GM19043 (cell line): ENCODE results near the gene PMM2.
"Not testable (repeated sequence)": the region's sequence is repeated elsewhere in the genome, so short reads cannot be mapped to it uniquely, and the experiment has no call there.

ENCODE experiments used
- ATAC-seq: cut with Tn5 transposase; IDR thresholded peaks from one replicate; pipeline ENCODE4 v1.9.1; 2021; ENCODE audit warnings: low read depth; ENCODE audit not compliant: unreplicated experiment

Gene PMM2

DNA sequence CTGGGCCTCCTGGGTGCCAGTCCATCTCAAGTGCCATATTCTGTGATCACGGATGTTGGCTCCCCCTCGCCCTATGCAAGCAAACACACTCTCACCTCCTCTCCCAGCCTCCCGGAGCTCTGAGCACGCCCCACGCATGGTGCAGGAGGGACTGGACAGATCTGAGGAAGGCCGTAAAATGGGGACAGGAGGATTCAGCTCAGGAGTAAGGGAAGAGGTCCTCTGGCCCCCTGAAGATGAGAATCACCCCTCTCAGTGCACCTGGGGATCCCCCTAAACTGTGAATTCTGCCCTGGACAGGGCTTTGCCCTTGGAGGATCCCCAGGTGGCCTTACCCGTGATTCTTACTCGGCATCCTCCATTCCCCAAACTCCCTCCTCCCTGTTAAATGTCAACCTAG, 15.8 kb upstream of the PMM2 start:
- ATAC-seq = no peak

DNA sequence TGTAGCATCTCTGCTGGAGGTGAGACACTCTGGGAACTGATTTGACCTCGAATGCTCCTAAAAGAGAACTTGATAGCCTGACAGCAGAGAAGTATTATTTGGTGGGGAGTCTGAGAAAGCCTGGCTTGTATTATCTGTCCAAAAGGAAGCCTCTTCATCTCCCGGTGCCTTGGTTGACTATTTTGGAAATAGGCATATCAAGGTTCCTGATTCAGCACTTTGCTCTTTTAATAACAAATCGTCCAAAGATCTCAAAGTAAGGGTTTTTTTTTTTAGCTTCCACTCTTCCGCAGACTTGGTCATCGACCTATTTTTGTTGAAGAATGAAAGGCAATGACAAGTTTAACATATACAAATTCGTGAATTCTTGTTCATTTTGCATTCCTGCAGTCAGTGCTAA, 15.0 kb upstream of the PMM2 start:
- no peak for ATAC-seq

DNA sequence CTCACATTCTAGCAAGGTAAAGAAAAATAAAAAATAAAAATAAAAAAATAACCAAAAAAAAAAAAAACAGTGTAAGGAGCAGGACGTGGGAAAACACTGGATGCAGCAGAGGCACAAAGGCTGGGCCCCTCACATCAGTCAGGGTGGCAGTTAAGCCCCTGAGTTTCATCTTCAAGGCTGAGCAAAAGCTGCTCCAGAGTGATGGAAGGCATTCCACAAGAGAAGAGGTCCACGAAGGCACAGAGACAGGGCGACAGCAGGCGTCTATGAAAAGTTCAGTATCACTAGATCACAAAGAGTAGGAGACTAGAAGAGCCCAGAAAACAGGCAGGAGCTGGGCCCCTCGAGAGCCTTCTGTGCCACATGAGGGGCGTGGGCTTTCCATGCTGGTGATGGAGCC, 12.2 kb upstream of the PMM2 start:
- ATAC-seq = no peak

DNA sequence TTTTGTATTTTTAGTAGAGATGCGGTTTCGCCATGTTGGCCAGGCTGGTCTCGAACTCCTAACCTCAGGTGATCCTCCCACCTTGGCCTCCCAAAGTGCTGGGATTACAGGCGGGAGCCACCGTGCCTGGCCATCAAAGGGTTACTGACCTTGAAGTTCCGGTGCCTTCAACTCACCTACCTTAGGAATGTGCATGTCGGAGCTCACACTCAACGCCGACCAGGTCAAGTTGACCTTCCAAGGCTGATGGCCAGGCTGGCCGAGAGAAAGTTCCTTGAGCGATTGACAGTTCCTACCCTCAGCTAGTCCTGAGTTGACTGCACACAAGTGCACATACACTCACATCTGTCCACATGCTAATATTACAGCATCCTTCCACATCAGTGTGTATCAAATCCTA, 11.3 kb upstream of the PMM2 start:
- not testable (repeated sequence) for ATAC-seq

DNA sequence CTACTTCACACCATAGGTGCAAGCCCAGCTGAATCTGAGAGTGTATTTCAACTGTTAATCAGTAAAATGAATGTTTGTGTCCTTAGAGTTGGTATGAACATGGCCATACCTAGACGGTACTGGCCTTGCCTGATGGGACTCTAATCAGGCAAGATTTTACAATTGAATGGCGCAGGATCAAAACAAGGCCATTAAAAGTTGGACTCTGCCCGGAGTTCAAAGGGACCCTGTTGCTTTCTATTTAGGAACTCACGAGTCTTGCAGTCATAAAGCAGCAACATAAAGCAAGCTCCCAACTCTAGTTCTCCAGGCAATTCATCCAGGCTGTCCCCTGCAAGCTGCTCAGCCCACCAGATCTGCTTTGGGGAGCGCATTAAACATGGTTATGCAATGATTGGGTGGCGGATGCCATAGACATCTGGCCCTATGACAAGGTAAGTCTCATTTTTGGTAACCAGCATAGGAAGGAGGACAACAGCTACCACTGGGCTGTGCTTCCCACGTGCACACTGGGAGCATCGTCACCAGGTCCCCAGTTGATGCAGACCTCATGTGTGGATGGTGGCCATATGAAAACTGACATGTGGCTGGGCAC, 9.0 kb upstream of the PMM2 start:
- ATAC-seq = no peak

DNA sequence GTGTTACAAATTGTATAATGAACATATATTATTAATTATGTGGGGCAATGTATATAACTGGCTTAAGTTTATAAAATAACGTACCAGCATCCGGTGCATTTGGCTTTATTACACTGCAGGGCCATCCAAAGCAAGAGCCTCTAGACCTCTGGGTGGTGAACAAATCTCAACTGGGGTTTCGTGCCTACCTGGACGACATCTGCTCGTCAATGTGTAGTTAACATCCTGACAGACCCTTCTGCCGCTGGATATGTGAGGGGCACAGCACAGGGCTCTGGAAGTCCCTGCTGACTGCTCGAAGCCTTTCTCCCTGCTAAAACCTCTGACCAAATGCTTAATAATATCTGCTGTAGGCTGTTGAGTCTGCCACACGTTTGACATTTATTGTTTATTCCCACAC, 2.5 kb upstream of the PMM2 start:
- ATAC-seq = no peak

DNA sequence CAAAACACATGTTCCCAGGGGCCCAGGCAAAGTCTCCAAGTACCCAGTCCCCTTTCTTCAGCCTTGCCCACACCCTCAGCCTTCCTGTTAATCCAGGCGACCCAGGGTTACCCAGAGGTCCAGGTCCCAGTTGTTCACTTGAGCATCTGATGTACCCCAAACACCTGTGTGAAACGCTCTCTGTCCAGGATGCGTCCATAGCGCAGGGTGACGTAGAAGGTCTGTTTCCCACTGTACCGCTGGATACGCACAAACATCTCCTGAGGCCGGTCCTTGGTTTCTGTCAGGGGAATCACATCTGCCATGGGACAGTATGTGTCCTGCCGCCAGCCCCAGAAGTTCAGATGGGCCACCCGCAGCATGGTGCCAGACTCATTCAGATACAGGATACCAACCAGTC, 1.8 kb upstream of the PMM2 start:
- ATAC-seq = no peak

DNA sequence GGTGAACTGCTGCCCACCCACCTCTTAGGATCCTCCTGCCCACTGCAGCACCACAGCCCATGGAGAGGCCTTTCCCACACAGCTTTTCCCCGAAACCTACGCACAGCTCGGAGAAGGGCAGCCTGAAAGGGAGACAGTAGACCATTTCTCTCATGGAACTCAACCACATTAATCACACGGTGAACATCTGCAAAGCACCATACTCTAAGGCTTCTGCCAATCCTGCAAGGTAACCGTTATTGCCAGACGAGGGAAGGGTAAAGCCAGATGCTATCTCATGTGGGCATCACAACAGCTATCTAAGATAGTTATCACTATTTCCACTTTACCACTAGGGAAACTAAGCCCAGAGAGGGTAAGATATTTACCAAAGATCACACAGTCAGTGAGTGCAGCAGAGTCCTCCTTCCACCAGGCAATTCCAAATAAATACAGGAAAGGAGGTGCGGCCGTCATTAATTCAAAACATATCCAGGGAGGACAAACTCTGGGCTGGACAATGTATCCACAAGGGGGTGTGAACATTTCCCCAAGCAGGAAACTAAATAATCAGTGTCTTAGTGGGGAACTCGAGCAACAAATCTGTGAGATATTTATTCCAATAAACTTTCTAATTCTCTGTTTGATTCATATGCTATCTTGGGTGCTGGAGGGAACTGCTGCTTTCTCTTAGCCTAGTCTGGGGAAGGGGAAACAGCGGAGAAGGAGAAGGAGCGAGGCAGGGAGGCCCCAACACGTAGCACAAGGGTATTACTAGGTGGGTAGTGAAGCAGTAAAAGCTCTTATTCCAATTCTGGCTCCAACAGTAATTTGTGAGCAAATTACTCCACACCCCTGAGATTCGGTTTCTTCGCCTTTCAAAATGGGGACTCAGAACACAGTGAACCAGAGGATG, 923 bp upstream of the PMM2 start:
- ATAC-seq = no peak

DNA sequence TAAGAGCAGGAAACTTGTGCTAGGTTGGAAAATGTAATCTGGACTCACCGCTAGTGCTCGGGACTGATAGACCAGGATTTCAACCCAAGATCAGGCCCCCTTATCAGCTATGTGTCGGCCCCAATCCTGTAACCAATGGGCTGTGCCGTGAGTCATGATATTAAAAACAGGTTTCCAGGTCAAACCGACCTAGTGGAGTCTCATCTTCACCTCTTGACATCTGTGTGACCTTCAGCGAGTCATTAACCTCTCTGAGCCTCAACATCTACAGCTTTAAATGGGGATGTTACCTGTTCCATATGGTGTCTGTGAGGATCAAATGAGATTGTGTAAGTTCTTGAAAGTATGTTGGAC, 512 bp downstream of the PMM2 start:
- ATAC-seq = no peak

DNA sequence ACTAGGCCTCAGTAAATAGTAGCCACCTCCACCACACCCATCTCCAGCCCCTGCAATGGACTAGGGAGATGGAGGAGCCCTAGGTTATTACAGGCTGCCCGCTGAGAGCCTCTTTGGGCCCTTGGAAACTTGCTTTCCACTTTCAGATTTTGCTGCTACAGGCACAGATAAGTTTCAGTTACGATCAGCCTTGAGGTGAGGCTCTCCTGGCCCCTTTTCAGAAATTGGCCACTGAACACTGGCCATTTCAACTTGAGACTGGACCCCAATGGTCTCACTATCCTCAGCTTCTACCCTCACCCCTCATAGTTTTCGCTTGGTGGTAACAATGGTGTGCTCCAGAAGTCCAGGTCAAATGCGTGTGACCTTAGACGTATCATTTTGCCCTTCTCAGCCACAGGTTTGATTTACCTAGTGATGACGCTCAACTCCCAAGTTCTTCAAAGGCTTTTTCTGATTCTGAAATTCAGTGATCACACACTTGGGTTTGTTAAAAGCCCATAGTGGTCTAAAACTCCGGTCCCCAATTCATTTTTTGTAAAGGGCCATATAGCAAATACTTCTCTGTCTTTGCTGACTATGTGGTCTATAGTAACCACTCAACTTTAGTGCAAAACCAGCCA, 1.0 kb downstream of the PMM2 start:
- no peak for ATAC-seq

DNA sequence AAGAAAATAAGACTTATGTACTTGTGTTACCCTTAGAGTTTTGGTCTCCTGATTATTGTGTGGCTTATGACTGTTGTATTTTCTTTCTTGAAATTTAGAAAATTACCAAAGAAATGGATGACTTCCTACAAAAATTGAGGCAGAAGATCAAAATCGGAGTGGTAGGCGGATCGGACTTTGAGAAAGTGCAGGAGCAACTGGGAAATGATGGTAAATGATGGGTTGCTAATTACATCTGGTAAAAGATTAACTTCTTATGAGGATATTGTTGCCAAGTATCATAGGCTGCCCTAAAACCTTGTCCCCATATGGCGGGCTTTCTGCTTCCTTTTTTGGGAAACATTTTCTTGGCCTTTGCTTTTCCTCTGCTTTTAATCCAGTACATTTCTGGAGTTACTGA, 4.1 kb downstream of the PMM2 start:
- ATAC-seq = no peak

DNA sequence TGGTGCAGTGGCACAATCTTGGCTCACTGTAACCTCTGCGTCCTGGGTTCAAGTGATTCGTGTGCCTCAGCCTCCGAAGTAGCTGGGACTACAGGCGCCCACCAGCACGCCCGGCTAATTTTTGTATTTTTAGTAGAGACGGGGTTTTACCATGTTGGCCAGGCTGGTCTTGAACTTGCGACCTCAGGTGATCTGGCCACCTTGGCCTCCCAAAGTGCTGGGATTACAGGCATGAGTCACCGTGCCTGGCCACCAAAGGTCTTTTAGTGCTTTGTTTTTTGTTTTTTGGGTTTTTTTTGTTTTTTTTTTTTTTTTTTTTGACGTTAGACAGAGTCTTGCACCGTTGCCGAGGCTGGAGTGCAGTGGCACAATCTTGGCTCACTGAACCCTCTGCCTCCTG, 6.1 kb downstream of the PMM2 start:
- ATAC-seq = not testable (repeated sequence)

DNA sequence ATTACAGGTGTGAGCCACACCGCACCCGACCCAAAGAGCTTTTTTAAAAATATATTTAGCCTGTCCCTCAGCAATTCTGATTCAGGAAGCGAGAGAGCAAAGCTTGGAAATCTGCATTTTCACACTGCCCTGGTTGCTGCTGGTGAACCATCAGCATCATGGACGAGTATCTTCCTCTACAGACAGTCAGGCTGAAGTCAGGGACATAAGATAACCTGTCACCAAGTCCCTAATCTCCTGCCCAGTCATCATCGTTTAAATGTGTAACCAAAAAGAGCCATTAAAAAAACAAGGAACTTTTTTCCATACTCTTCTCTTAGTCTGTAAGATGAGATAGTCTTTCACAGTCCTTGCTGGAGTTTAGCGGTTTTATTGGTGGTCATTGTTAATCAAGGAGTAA, 6.7 kb downstream of the PMM2 start:
- ATAC-seq = no peak

DNA sequence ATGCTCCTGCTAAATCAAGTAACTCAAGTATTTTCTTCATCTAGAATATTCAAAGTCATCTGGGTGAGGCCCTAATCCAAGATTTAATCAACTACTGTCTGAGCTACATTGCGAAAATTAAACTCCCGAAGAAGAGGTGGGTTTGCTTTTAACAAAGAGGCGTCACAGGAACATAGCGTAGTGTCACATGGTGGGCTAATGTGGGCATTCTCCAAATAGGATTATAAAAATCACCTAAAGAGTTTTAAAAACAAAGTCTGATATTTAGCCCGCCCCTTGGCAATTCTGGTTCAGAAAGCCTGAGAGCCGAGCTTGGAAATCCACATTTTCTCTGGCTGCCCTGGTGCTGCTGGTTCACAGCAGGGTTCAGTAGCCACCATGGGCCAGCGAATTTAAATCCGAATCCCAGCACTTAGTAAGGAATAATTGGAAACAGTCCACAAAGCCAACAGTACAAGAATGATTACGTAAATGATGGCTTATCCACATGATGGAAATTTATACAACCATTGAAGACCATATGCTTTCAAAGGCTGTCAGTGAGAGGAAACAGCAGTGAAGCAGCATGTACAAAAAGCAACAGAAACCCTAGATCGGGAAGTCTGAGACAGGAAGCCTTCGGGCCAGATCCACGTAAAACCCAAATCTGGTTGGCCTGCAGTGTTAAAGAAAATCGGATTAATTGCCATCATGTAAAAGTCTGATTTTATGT, 8.8 kb downstream of the PMM2 start:
- no peak for ATAC-seq

DNA sequence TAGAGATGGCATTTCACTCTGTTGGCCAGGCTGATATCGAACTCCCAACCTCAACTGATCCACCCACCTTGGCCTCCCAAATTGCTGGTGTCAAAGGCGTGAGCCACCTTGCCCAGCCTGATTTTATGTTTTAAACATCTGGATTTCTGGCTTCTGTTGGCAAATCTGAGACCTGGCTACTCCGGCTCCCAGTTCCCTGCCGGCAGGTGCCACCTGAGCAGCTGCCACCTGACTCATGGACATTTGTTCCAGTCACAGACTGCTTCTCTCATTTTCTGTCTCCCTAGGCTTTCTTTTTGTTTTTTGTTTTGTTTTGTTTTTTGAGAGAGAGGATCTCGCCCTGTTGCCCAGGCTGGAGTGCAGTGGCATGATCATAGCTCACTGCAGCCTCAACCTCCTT, 9.6 kb downstream of the PMM2 start:
- no peak for ATAC-seq

DNA sequence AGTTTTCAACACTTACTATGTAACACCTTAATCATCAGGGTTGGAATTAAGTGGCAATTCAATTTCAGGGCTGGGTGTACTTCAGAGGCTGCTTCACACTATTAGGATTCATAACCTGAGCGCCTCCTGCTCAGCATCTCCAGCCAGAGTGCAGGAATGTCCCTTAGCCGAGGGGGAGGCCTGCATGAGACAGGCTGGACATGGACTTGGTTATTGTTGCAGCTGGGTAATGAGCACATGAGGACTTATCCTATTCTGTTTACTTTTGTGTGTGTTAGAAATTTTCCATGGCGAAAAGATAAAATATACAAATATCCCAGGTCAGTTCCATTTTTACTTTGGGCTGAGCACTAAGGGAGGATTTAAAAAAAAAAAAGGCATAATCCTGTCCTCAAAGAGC, 10.4 kb downstream of the PMM2 start:
- ATAC-seq = no peak

DNA sequence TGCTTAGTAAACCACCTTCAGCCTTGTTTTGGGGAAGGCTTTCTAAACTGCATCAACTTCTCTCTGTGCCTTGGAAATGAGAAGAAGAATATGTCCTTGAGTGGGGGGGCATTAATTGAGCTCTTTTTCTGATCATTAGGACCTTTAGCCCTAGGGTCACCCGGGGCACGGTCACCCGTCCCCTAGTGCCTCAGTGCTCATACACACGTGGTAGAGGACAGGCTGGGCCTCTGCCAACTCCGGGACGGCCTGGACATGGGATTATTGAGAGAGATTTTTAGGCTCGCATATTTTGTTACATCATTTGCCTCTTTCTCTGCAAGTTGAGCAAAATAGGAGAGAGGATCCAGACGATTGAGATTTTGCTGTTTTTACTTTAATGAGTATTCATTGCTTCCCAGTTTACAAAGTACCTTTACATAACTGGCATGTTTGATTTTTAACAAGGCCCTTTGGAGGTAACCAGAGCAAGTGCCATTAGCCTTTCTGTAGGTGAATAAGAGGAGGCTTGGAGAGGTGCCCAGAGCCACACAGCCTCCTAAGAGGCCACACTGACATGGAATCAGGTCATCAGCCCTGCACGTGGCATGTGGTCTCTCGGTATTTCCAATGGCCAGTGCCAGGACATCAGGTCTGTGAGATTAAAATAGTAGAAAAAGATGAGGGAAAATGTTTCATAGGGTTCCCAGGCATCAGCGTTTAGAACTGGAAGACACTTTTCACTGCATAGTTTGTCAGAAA, 11.1 kb downstream of the PMM2 start:
- no peak for ATAC-seq

DNA sequence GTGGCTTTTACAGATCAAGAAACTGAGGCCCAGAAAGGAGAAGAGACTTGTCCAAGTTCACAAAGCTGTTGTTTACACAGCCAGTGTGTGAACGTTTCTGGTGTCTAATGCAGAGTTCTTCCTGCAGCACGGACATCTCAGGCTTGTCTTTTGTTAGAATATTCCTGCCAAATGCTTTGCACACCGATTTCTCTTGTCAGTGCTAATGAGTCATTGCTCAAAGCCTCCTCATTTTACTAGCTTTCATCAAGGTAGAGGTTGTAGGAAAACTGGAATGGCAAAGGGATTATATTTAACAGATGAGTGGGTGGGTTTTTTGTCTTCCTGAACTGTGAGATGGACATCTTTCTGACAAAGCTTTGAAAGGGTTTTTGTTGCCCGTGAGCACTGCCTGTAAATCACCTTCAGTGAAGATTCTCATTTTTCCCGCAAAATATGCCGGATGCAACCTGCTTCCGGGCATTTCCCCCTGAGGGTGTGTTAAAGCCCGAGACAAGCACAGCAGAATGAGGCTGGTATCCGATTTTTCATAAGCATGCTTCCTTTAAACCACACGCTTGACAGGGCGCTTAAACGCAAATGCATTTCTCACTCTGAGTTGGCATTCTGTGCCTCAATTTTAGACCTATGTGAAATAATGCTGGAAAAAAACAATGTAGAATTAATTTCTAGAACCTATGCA, 14.7 kb downstream of the PMM2 start:
- ATAC-seq = no peak

DNA sequence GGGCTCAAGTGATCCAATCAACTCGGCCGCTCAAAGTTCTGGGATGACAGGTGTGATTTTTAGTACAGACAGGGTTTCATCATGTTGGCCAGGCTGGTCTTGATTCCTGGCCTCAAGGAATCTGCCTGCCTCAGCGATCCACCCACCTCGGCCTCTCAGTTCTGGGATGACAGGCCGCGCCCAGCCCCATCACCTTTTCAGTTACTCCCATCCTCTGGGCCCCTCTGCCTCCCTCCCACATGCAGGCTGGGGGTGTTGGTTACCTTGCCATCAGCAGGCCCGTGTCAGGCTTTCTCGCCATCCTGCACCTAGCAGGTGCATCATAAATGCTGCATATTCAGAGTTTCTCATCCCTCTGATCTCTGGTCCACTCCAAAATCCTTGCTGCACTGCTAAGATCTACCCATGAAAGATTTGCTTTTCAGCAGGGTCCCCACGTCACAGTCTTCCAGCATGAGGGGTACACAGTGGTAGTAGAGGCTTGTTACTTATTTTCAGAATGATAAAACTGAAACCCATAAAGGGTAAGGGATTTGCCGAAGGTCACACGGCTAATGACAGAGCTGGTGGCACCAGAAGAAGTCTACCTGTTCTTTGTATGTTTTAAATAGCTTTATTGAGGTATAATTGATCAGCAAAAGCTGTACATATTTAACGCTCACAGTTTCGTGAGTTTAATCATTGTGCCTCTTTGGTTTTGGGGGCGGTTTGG, 16.6 kb downstream of the PMM2 start:
- ATAC-seq = no peak
